Measurements from ENCODE around the gene CENPT.

The CENPT gene

GRCh38 chr16:67886387-67886786 lies 38.9 kb upstream of the CENPT start:
- Histone ChIP-seq H3K4me2 (ENCODE audit: low read depth, low read length, poor library complexity, severe bottlenecking) (no peak overlapping the region), H3F3A (ENCODE audit: insufficient read depth) (no peaks in the 10 kb centered on the region; the same call in 1 of the 2 replicates), H3K27ac (ENCODE audit: low read depth, low read length) (no peak overlapping the region), H3K9me3 (ENCODE audit: insufficient read depth, low read length) (no peaks in the 10 kb centered on the region), H3K9me2 (replicated peaks; ENCODE audit: insufficient read depth, low read length) (no peaks in the 10 kb centered on the region), H3K79me2 (ENCODE audit: insufficient read depth, low read length) (no peaks in the 10 kb centered on the region), H3K27me3 (ENCODE audit: low read length) (no peaks in the 10 kb centered on the region), H3K4me3 (ENCODE audit: insufficient read depth, low read length, poor library complexity, severe bottlenecking) (no peak overlapping the region), H3K36me3 (ENCODE audit: low read length) (no peaks in the 10 kb centered on the region), H2AFZ (ENCODE audit: low read depth, low read length, severe bottlenecking) (no peak overlapping the region), H3K9ac (ENCODE audit: low read length) (no peak overlapping the region), H4K20me1 (ENCODE audit: low read depth, low read length) (no peaks in the 10 kb centered on the region)
- TF ChIP-seq CTCF (IDR thresholded peaks at IDR 0.05; ENCODE audit: insufficient read depth, low read length, poor library complexity, severe bottlenecking) (no peak), EZH2phosphoT487 (conservative IDR thresholded peaks at IDR 0.05; ENCODE audit: low read length) (no peak)

- Histone ChIP-seq H3K9me3 (ENCODE audit: insufficient read depth, low read length) (no peaks in the 10 kb centered on the region), H3K27ac (ENCODE audit: low read depth, low read length) (no peak overlapping the region), H4K20me1 (ENCODE audit: low read depth, low read length) (no peaks in the 10 kb centered on the region), H3K36me3 (ENCODE audit: low read length) (no peaks in the 10 kb centered on the region), H3K4me3 (ENCODE audit: insufficient read depth, low read length, poor library complexity, severe bottlenecking) (no peak overlapping the region), H3K9ac (ENCODE audit: low read length) (no peak overlapping the region), H3K4me2 (ENCODE audit: low read depth, low read length, poor library complexity, severe bottlenecking) (no peak overlapping the region), H3K27me3 (ENCODE audit: low read length) (no peaks in the 10 kb centered on the region), H3F3A (ENCODE audit: insufficient read depth) (no peaks in the 10 kb centered on the region; the same call in 1 of the 2 replicates), H2AFZ (ENCODE audit: low read depth, low read length, severe bottlenecking) (no peak overlapping the region), H3K9me2 (replicated peaks; ENCODE audit: insufficient read depth, low read length) (no peaks in the 10 kb centered on the region), H3K79me2 (ENCODE audit: insufficient read depth, low read length) (no peaks in the 10 kb centered on the region)
- TF ChIP-seq CTCF (IDR thresholded peaks at IDR 0.05; ENCODE audit: insufficient read depth, low read length, poor library complexity, severe bottlenecking): no peak
- TF ChIP-seq EZH2phosphoT487 (conservative IDR thresholded peaks at IDR 0.05; ENCODE audit: low read length): no peak
Observed at GRCh38 chr16:67885976-67886375, 38.5 kb upstream of the CENPT start.

GRCh38 chr16:67885545-67885944 lies 38.1 kb upstream of the CENPT start:
- Histone ChIP-seq H3K9ac (ENCODE audit: low read length) (no peak overlapping the region), H2AFZ (ENCODE audit: low read depth, low read length, severe bottlenecking) (no peak overlapping the region), H3K4me3 (ENCODE audit: insufficient read depth, low read length, poor library complexity, severe bottlenecking) (no peak overlapping the region), H3K27ac (ENCODE audit: low read depth, low read length) (no peak overlapping the region), H3K9me3 (ENCODE audit: insufficient read depth, low read length) (no peaks in the 10 kb centered on the region), H3K9me2 (replicated peaks; ENCODE audit: insufficient read depth, low read length) (no peaks in the 10 kb centered on the region), H3K36me3 (ENCODE audit: low read length) (no peaks in the 10 kb centered on the region), H3K79me2 (ENCODE audit: insufficient read depth, low read length) (no peaks in the 10 kb centered on the region), H4K20me1 (ENCODE audit: low read depth, low read length) (no peaks in the 10 kb centered on the region), H3F3A (ENCODE audit: insufficient read depth) (no peaks in the 10 kb centered on the region; the same call in 1 of the 2 replicates), H3K4me2 (ENCODE audit: low read depth, low read length, poor library complexity, severe bottlenecking) (no peak overlapping the region), H3K27me3 (ENCODE audit: low read length) (no peaks in the 10 kb centered on the region)
- TF ChIP-seq EZH2phosphoT487 (conservative IDR thresholded peaks at IDR 0.05; ENCODE audit: low read length): no peak
- no peak for TF ChIP-seq CTCF (IDR thresholded peaks at IDR 0.05; ENCODE audit: insufficient read depth, low read length, poor library complexity, severe bottlenecking)
